ENCODE measurements around the gene PIK3R3.
A peak's percentile ranks its signal among the peaks of the same experiment; 100 is the strongest.

Gene PIK3R3

DNA sequence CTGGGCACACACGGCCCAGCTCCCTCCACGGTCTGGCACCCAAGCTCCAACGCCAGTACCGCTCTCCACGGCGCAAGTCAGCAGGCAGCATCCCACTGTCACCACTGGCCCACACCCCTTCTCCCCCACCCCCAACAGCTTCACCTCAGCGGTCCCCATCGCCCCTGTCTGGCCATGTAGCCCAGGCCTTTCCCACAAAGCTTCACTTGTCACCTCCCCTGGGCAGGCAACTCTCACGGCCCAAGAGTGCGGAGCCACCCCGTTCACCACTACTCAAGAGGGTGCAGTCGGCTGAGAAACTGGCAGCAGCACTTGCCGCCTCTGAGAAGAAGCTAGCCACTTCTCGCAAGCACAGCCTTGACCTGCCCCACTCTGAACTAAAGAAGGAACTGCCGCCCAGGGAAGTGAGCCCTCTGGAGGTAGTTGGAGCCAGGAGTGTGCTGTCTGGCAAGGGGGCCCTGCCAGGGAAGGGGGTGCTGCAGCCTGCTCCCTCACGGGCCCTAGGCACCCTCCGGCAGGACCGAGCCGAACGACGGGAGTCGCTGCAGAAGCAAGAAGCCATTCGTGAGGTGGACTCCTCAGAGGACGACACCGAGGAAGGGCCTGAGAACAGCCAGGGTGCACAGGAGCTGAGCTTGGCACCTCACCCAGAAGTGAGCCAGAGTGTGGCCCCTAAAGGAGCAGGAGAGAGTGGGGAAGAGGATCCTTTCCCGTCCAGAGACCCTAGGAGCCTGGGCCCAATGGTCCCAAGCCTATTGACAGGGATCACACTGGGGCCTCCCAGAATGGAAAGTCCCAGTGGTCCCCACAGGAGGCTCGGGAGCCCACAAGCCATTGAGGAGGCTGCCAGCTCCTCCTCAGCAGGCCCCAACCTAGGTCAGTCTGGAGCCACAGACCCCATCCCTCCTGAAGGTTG lies 97.6 kb downstream of the PIK3R3 start:
- no peak for DNase-seq
- intact Hi-C loops (cut with DNase I) = loop anchor here (5.0 kb wide), 1 partner anchor 97 kb away; the partner anchor contains the start of gene PIK3R3

GRCh38 chr1:46030876-46031660 lies 101.4 kb downstream of the PIK3R3 start:
- peak in 1 of 10 donors; percentile 79 for DNase-seq
- intact Hi-C loops (cut with DNase I) = no loop called here

DNA sequence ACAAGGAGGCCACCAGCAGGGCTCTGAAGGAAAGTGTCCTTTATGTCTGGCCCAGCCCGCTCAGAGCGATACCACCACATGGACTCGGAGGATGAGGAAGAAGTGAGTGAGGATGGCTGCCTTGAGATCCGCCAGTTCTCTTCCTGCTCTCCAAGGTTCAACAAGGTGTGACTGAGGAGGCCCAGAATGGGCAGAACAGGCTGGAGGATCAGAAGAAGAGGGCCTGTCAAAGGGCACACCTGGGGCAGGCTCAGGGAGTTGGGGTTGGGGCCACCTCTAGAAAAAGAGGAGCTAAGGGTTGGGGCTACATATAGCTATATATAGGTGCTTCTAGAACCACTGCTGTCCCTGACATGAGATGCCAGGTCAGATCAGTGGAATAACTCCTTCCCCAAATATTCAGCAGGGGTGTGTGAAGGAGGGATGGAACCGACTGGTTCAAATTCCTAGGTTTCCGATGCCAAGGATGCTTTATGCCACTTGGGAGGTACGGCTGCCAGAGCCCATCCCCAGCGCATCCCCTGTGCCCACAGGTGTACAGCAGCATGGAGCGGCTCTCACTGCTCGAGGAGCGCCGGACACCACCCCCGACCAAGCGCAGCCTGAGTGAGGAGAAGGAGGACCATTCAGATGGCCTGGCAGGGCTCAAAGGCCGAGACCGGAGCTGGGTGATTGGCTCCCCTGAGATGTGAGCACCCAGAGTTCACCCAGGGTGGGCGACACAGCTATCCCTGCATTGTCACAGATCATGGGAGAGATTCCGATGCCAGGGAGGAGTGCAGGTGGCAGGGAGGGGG lies 102.2 kb downstream of the PIK3R3 start:
- intact Hi-C loops (cut with DNase I) = no loop called here
- no peak for DNase-seq

- DNase-seq = no peak
Measured at GRCh38 chr1:46027788-46028573, 104.4 kb downstream of the PIK3R3 start.

GRCh38 chr1:46026531-46026930 lies 105.9 kb downstream of the PIK3R3 start:
- intact Hi-C loops (cut with DNase I) = no loop called here
- no peak for DNase-seq

More at GRCh38 chr1:46027788-46028573, 104.4 kb downstream of the PIK3R3 start:
- intact Hi-C loops (cut with DNase I) = no loop called here

DNA sequence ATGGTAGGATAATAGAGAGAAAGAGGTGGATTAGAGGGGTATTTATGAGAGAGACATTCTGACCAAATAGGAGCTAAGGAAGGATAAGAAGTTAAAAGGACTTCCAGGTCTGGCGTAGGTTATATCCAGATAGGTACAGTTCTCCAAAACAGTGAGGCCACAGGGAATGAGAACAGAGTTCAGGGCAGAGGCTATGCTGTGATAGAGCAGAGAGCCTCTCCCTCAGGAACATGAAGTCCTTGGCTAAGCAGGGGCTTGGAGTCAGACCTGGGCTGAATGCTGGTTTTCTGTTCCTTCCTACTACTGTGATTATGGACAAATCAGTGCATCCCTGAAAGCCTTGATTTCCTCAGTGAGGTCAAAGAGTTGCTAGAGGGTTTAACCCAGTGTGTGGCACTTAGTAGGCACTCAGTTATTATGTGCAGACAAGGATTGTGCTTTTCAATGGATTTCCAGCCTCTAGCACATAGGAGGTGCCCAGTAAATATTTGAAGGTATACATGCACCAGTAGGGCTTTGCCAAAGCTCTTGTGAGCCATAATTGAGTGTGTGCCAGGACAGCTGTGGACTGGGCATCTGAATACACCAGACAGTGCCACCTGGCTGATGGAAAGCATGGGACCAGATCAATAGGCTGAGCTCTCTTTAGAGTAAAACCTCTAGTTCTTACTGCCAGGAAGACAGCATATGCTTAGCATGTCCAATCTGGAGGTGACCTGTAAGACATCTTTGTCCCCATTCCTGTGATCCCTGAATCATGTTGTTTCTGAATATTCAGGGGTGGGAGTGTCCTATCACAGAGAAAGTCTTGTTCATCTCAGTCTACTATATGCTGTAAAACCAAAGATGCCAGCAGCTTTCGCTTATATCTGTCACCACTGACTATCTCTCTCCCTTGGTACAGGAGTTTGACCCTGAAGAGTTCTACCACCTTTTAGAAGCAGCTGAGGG lies 111.1 kb downstream of the PIK3R3 start:
- DNase-seq = no peak
- intact Hi-C loops (cut with DNase I) = no loop called here

GRCh38 chr1:46020010-46020409 lies 112.4 kb downstream of the PIK3R3 start:
- intact Hi-C loops (cut with DNase I) = no loop called here
- no peak for DNase-seq

- intact Hi-C loops (cut with DNase I) = no loop called here
- DNase-seq = no peak
Measured at GRCh38 chr1:46019348-46019747, 113.1 kb downstream of the PIK3R3 start.

GRCh38 chr1:46017876-46018503 lies 114.4 kb downstream of the PIK3R3 start:
- intact Hi-C loops (cut with DNase I) = no loop called here
- no peak for DNase-seq

DNA sequence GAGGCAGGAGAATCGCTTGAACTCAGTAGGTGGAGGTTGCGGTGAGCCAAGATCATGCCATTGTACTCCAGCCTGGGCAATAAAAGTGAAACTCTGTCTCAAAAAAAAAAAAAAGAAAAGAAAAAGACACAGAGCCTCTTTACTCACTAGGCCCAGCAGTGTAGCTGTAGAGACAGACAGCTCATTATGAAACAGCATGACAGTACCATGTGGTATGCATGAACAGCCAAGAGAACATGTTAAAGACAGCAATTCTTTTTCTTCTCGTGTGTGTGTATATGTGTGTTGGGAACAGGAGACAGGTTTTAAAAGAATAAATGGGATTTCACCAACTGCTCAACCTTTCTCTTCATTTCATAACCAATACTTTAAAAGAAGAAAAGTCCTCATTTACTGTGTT lies 118.8 kb downstream of the PIK3R3 start:
- DNase-seq = no peak
- intact Hi-C loops (cut with DNase I) = no loop called here

GRCh38 chr1:46012236-46012635 lies 120.2 kb downstream of the PIK3R3 start:
- intact Hi-C loops (cut with DNase I) = no loop called here
- no peak for DNase-seq

DNA sequence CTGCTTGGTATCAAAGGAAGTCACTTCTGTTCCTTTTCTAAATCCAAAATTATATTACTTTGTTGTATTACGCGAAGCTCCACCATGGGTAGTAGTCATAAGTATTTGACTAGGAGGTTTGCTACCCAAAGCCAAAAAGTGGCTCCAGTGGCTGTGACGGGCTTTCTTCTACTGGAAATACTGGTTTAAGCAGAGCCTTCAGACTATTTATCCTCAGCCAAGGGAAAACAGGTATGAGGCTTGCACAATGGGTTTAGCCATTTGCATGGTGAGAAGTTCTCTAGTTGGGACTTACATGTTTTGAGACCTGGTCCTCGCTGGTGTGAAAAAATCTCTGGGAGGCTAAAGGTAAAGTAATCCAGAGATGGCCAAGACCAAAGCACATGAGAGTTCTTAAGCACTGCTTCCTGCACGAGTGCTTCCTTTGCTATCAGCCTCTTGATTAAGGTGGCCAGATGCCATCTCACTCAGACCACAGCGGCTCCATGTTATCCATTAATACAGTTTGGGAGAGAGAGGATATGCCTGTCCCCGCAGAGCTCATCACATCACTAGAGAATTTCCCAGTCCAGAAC lies 121.2 kb downstream of the PIK3R3 start:
- intact Hi-C loops (cut with DNase I) = no loop called here

GRCh38 chr1:46010611-46011010 lies 121.8 kb downstream of the PIK3R3 start:
- DNase-seq = no peak
- intact Hi-C loops (cut with DNase I) = no loop called here

More for the DNA sequence above, 121.2 kb downstream of the PIK3R3 start:
- no peak for DNase-seq

DNA sequence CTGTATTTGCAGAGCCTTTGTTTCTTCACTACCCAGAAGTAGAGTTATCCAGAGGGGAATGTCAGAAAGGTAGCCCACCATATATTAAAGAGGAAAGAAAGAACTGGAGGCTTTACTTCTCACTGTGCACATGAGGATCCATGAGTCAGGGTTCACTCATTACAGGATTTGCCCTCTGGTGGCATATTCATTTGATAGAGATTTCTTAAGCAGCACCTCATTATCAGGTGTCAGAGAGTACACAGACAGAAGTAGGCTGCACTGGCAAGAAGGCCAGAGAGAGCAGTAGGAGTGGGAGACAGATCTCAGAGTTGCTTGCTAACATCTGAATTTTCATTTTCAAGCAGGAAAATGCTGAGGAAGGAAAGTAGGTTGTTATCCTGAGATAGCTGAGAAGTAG lies 123.8 kb downstream of the PIK3R3 start:
- intact Hi-C loops (cut with DNase I) = no loop called here

DNA sequence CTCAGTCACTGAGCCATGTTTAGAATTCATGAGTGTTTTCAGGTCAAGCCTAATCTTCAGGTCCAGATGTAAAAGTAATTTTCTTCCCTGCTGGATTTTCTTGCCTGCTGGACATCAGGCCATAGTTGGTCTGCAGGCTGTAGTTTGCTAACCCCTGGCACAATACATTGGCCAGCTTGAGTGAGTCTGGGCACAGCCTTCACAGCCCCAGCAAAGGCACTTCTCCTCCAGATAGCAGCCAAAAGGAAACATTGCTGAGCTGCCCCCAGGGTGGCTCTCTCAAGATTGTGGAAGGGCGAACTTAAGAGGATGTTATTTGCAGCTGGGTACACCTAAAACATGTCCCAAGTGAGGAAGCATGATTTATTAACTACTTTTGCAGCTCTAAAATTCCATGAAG lies 126.8 kb downstream of the PIK3R3 start:
- DNase-seq = no peak
- intact Hi-C loops (cut with DNase I) = no loop called here

More for the DNA sequence above, 123.8 kb downstream of the PIK3R3 start:
- no peak for DNase-seq

- no peak for DNase-seq
- intact Hi-C loops (cut with DNase I) = no loop called here
Measured at GRCh38 chr1:46004492-46004891, 127.9 kb downstream of the PIK3R3 start.

DNA sequence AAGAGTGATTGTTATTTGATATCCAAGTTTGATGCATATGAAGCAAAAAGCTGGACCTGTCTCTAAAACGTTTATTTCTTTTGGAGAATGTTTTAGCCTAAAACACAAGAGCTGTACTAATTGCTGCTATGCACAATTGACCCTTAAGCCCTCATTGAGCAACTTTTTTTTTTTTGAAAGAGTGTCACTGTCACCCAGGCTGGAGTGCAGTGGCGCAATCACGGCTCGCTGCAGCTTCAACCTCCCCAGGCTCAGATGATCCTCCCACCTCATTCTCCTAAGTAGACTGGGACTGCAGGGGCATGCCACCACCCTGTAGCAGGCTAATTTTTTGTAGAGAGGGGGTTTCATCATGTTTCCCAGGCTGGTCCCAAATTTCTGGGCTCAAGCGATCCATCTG lies 129.1 kb downstream of the PIK3R3 start:
- DNase-seq = no peak
- intact Hi-C loops (cut with DNase I) = no loop called here
